GM06990 (cell line): ENCODE results near the gene KLHDC7A.

Experiments
- DNase-seq: peaks from one replicate; pipeline ENCODE4 v3.0.0-alpha.2; 2011; ENCODE audit not compliant: insufficient read length; ENCODE audit errors: extremely low read depth
- H3K27me3 ChIP-seq: replicated peaks from 2 replicates; pipeline ENCODE4 v1.6.0; 2011; ENCODE audit warnings: low read length; ENCODE audit not compliant: control insufficient read depth, insufficient read depth
- H3K36me3 ChIP-seq: 2 replicates; pipeline ENCODE4 v1.5.1; 2011; ENCODE audit warnings: low read length; ENCODE audit not compliant: control insufficient read depth, insufficient read depth
- H3K4me3 ChIP-seq: replicated peaks from 2 replicates; pipeline ENCODE4 v1.5.1; 2011; ENCODE audit warnings: low read depth, mild to moderate bottlenecking, control low read depth, low read length
- CTCF ChIP-seq: IDR thresholded peaks from 2 replicates; pipeline ENCODE4 v1.5.1; 2011; ENCODE audit warnings: low read length, control low read depth, mild to moderate bottlenecking, inconsistent platforms; ENCODE audit not compliant: insufficient read depth, poor library complexity, severe bottlenecking

Gene KLHDC7A

GRCh38 chr1:18501833-18502232 is 21.1 kb downstream of the KLHDC7A start:
- no peak for DNase-seq
- Histone ChIP-seq H3K27me3 (no peaks in the 10 kb centered on the region), H3K36me3 (no peaks in the 10 kb centered on the region), H3K4me3 (no peak overlapping the region)
- no peak for TF ChIP-seq CTCF

GRCh38 chr1:18504609-18505008 is 23.9 kb downstream of the KLHDC7A start:
- Histone ChIP-seq H3K4me3 (no peak overlapping the region), H3K36me3 (no peaks in the 10 kb centered on the region), H3K27me3 (no peaks in the 10 kb centered on the region)
- no peak for DNase-seq
- TF ChIP-seq CTCF, result no peak

GRCh38 chr1:18505666-18506065 is 24.9 kb downstream of the KLHDC7A start:
- no peaks in the 10 kb centered on the region for H3K27me3 ChIP-seq
- DNase-seq, result no peak
- TF ChIP-seq CTCF, result no peak
- no peak overlapping the region for H3K4me3 ChIP-seq
- no peaks in the 10 kb centered on the region for H3K36me3 ChIP-seq

GRCh38 chr1:18508084-18508483 is 27.4 kb downstream of the KLHDC7A start:
- DNase-seq, result no peak
- Histone ChIP-seq H3K27me3 (no peaks in the 10 kb centered on the region), H3K4me3 (no peak overlapping the region), H3K36me3 (no peaks in the 10 kb centered on the region)
- no peak for TF ChIP-seq CTCF

GRCh38 chr1:18511149-18511873 is 30.6 kb downstream of the KLHDC7A start:
- Histone ChIP-seq H3K4me3 (no peak overlapping the region), H3K27me3 (no peaks in the 10 kb centered on the region), H3K36me3 (no peaks in the 10 kb centered on the region)
- DNase-seq, result no peak
- no peak for TF ChIP-seq CTCF

GRCh38 chr1:18511874-18512150 is 31.1 kb downstream of the KLHDC7A start:
- no peak for DNase-seq
- H3K36me3 ChIP-seq, result no peaks in the 10 kb centered on the region
- H3K4me3 ChIP-seq, result no peak overlapping the region
- no peaks in the 10 kb centered on the region for H3K27me3 ChIP-seq
- no peak for TF ChIP-seq CTCF
